C4-2B (cell line): ENCODE data around the gene PPM1N.

Source experiments
- H3K27ac ChIP-seq: fragments of 450-650 bp; 2 replicates; pipeline ENCODE4 v1.5.1; 2017
- ZFX ChIP-seq: fragments of 450-650 bp; IDR thresholded peaks from 2 replicates; pipeline ENCODE4 v1.6.1; 2017
- TF ChIP-seq, protein P1 (sequence below): fragments of 450-650 bp; conservative IDR thresholded peaks from 2 replicates; pipeline ENCODE4 v1.5.1; 2017; ENCODE audit warnings: mild to moderate bottlenecking

The PPM1N gene

DNA sequence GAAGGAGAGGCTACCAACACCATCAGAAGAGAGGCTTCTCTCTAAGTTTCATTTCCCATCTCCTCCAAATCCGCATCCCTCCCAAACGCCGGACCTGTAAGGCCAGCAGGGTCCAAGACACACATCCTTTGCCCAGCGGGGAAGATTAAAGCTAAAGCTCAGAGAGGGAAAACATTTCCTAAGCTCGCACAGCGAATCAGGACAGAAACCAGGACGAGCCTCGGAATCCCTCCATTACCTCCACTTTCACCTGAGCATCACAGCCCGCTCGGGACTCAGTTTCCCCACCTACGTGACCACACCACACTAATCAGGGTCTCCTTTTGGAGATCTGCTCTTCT, 31.2 kb upstream of the PPM1N start:
- peak overlapping the region; percentile 44; the same call in 1 of the 2 replicates for H3K27ac ChIP-seq
- TF ChIP-seq, protein P1, sequence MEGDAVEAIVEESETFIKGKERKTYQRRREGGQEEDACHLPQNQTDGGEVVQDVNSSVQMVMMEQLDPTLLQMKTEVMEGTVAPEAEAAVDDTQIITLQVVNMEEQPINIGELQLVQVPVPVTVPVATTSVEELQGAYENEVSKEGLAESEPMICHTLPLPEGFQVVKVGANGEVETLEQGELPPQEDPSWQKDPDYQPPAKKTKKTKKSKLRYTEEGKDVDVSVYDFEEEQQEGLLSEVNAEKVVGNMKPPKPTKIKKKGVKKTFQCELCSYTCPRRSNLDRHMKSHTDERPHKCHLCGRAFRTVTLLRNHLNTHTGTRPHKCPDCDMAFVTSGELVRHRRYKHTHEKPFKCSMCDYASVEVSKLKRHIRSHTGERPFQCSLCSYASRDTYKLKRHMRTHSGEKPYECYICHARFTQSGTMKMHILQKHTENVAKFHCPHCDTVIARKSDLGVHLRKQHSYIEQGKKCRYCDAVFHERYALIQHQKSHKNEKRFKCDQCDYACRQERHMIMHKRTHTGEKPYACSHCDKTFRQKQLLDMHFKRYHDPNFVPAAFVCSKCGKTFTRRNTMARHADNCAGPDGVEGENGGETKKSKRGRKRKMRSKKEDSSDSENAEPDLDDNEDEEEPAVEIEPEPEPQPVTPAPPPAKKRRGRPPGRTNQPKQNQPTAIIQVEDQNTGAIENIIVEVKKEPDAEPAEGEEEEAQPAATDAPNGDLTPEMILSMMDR: no peak
- TF ChIP-seq ZFX: no peak

DNA sequence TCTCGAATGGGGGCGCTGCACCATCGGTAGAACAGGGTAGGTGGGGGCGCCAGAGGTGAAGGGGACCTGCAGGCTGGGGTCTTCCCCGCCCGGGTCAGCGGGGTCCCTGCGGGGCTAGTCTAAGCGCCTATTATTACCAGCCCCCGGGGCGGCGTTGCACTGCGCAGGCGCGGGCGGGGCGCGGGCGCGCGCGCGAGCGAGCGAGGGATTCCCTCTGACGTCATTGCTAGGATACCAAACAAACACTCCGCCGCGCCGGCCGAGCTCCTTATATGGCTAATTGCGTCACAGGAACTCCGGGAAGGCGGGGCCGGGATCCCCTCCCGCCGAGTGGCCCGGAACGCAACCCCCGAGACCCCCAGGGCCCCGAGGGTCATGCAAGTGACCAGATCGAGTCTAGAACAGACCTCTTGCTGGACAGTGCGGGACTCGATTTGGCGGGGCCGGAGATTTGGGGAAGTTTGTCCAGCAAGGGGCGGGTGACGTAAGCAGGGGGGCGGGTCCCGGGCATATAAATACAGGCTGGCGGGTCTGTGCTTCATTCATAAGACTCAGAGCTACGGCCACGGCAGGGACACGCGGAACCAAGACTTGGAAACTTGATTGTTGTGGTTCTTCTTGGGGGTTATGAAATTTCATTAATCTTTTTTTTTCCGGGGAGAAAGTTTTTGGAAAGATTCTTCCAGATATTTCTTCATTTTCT, 30.6 kb upstream of the PPM1N start, which contains the start of gene FOSB:
FOSB (plus strand) TSS at position 541 of the 703 bp plus-strand sequence. CDS start 591 bp downstream, outside the sequence.
- H3K27ac ChIP-seq: peak within 1 kb of the TSS; percentile 78
- no peak for TF ChIP-seq ZFX
- TF ChIP-seq, protein P1: no peak

DNA sequence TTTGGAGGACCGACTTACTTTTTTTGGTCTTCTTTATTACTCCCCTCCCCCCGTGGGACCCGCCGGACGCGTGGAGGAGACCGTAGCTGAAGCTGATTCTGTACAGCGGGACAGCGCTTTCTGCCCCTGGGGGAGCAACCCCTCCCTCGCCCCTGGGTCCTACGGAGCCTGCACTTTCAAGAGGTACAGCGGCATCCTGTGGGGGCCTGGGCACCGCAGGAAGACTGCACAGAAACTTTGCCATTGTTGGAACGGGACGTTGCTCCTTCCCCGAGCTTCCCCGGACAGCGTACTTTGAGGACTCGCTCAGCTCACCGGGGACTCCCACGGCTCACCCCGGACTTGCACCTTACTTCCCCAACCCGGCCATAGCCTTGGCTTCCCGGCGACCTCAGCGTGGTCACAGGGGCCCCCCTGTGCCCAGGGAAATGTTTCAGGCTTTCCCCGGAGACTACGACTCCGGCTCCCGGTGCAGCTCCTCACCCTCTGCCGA, 30.0 kb upstream of the PPM1N start:
- no peak for TF ChIP-seq ZFX
- TF ChIP-seq, protein P1: no peak
- peak overlapping the region; percentile 78 for H3K27ac ChIP-seq

DNA sequence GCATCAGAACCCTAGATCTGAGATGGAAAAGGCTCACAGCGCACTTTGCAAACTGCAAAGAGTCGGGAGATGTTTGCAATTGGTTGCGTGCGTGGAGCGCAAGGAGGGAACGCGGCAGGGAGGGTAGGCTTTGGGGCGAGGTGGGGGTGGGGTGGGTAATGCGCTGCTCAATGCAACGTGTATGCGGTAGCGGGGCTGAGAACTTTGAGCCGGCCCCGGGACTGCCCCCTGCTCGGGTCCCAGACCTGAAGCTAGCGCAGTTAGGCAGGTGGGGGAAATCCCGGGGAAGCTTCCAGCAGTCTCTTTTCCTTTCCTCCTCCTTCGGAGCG, 29.5 kb upstream of the PPM1N start:
- peak overlapping the region; percentile 78 for H3K27ac ChIP-seq
- TF ChIP-seq, protein P1: no peak
- TF ChIP-seq ZFX: no peak

DNA sequence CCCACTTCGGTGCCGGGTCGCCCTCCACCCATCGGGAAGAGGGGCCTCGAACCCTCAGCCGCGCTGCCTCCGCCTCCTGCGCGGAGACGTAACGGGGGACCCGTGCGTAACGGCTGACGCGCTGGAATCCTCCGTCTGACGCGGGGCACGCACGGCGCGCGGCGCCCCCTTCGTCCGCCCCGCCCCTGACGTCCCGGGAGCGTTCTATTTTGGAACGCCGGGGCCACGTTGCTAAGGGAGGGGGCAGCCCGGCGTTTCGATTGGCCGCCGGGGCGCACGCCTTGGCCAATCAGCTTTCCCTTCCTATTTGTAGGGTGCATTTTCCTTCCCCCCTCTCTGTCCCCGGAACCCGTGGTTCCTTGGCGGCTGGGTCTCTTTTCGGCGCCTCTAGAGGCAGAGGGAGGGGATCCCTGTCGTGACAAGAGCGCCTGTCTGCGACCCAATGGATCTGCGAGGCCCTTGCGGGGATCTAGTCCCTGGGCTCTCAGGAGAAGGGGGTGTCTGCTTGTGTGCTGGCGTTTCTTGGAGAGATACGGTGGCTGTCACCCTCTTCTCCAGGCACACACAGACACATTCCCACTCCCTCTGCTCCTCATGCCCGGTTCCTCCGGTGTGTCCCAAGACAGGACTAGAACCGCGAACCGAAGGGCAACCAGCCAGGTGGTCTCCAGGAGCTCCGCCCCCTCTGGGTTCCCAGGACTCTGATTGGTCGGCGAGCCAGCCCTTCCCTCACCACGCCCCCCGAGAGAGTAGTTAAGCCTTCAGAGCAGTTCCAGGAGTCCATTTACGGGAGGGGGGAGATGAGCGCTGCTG, 28.9 kb upstream of the PPM1N start:
- TF ChIP-seq, protein P1: no peak
- TF ChIP-seq ZFX: no peak
- H3K27ac ChIP-seq: peak overlapping the region; percentile 78

DNA sequence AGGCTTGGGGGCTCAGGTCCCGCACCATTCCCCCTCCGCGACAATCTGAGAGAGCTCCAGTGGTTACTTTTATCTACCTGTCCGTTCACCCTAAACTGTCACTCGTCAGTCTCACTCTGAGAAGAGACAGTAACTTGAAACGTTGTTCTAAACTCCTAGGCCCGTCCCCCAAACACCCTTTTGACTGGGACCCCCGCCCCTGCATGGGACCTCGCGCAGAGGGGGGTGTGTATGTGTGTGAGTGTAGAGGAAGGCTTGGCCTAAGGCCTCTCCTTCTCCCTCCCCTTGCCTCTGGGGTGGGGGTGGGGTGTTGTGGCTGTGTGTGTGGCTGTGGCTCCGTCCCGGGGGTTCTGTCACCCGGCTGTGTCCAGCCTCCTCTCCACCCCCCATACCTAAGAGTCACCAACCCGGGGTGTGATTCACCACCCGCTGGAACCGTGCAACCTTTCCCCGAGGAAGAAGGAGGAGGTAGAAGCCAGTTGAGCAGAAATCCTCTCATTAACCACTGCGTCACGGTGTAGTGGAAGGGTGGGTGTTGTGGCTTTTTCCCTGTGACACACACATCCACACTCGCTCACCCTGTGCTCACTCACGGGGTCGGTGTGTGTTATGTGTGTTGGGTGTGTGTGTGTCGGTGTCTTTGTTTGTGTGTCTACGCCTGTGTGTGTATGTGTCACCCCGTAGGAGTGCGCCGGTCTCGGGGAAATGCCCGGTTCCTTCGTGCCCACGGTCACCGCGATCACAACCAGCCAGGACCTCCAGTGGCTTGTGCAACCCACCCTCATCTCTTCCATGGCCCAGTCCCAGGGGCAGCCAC, 28.1 kb upstream of the PPM1N start:
- TF ChIP-seq ZFX: no peak
- TF ChIP-seq, protein P1: no peak
- H3K27ac ChIP-seq: peak overlapping the region; percentile 78
